ENCODE data around the gene CSRNP3.

- TF ChIP-seq POLR2A (IDR thresholded peaks at IDR 0.05; ENCODE audit: low read depth, low read length) (no peak), TAF1 (IDR thresholded peaks at IDR 0.05; ENCODE audit: borderline replicate concordance, low read depth, low read length) (no peak), POLR2AphosphoS5 (IDR thresholded peaks at IDR 0.05; ENCODE audit: low read depth, low read length) (no peak)
These were observed 105.6 kb downstream of the CSRNP3 start for GRCh38 chr2:165575044-165575615.
